ENCODE measurements around the gene DIP2C.
"Not testable (repeated sequence)": the region's sequence is repeated elsewhere in the genome, so short reads cannot be mapped to it uniquely, and the experiment has no call there.

Gene DIP2C

GRCh38 chr10:693506-693905 is 4.0 kb upstream of the DIP2C start:
- DNase-seq: no peak

- no peak for DNase-seq
These were observed 3.3 kb upstream of the DIP2C start for GRCh38 chr10:692682-693351.

GRCh38 chr10:691216-691615 is 1.7 kb upstream of the DIP2C start:
- DNase-seq: no peak

- no peak for DNase-seq
These were observed 1.1 kb upstream of the DIP2C start for GRCh38 chr10:690372-691161.

- DNase-seq: no peak
These were observed 382 bp downstream of the DIP2C start for GRCh38 chr10:689121-689451.

- DNase-seq: no peak
These were observed 952 bp downstream of the DIP2C start for GRCh38 chr10:688312-689120.

- no peak for DNase-seq
These were observed 1.7 kb downstream of the DIP2C start for GRCh38 chr10:687583-688311.

- no peak for DNase-seq
These were observed 3.1 kb downstream of the DIP2C start for GRCh38 chr10:686155-686931.

- DNase-seq: no peak
These were observed 3.9 kb downstream of the DIP2C start for GRCh38 chr10:685613-686012.

- DNase-seq: no peak
These were observed 5.9 kb downstream of the DIP2C start for GRCh38 chr10:683448-684071.

- no peak for DNase-seq
These were observed 6.5 kb downstream of the DIP2C start for GRCh38 chr10:682931-683447.

- no peak for DNase-seq
These were observed 7.7 kb downstream of the DIP2C start for GRCh38 chr10:681670-682318.

GRCh38 chr10:680745-681144 is 8.7 kb downstream of the DIP2C start:
- no peak for DNase-seq

- no peak for DNase-seq
These were observed 9.3 kb downstream of the DIP2C start for GRCh38 chr10:680146-680545.

GRCh38 chr10:679556-679955 is 9.9 kb downstream of the DIP2C start:
- DNase-seq: no peak

- DNase-seq: not testable (repeated sequence)
These were observed 10.8 kb downstream of the DIP2C start for GRCh38 chr10:678662-679005.

GRCh38 chr10:677750-678661 is 11.5 kb downstream of the DIP2C start:
- DNase-seq: no peak

- DNase-seq: no peak
These were observed 12.4 kb downstream of the DIP2C start for GRCh38 chr10:677038-677437.

GRCh38 chr10:676178-676577 is 13.3 kb downstream of the DIP2C start:
- DNase-seq: no peak

- no peak for DNase-seq
These were observed 13.9 kb downstream of the DIP2C start for GRCh38 chr10:675532-675931.

Data from activated CD8-positive, alpha-beta memory T cell treated with anti-CD3 and anti-CD28 coated beads, Interleukin-2, amount 50 U/mL, for 48 hours (primary cell).